Measurements from ENCODE around the gene ITGB1BP1. TPM values are rescaled to one million over a fixed set of nuclear protein-coding genes. Genes with fewer than 3 reads are reported as not detected.

ITGB1BP1 gene
- total RNA-seq, 2 donors from 2014 or later = 26.9 to 36.8 TPM

DNA sequence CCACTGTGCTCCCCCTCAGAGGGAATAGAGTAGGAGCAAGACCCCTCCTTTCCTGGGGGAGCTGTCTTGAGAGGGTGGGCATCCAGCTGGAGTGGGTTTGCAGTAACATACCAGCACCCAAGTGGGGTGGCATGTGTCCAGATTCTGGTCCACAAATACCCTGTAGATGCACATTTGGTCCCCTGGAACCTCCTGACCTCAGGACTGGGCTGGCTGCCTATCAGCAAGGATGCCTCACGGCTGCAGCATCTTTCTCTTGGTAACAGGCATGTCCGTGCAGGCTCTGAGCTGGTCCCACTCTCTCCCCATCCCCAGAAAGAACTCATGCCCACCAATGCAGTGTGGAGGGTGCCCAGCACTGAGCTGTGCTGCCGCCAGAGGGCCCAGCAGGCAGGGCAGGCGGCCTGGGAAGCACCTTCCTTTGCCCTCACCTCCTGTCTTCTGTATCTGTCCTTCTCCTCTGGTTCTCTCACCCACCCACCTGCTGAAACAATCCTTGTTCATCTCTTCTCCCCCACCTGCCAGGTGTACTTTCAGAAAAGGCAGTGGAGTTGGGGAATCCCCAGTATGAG is 47.4 kb downstream of the ITGB1BP1 start:
- DNase-seq (ENCODE audit: low spot score) = no peak
- intact Hi-C loops (cut with DNase I) = no loop called here
- TF ChIP-seq POLR2AphosphoS5 (IDR thresholded peaks at IDR 0.05) (no peak), POLR2A (IDR thresholded peaks at IDR 0.05) (no peak)
- TF ChIP-seq, protein P1, sequence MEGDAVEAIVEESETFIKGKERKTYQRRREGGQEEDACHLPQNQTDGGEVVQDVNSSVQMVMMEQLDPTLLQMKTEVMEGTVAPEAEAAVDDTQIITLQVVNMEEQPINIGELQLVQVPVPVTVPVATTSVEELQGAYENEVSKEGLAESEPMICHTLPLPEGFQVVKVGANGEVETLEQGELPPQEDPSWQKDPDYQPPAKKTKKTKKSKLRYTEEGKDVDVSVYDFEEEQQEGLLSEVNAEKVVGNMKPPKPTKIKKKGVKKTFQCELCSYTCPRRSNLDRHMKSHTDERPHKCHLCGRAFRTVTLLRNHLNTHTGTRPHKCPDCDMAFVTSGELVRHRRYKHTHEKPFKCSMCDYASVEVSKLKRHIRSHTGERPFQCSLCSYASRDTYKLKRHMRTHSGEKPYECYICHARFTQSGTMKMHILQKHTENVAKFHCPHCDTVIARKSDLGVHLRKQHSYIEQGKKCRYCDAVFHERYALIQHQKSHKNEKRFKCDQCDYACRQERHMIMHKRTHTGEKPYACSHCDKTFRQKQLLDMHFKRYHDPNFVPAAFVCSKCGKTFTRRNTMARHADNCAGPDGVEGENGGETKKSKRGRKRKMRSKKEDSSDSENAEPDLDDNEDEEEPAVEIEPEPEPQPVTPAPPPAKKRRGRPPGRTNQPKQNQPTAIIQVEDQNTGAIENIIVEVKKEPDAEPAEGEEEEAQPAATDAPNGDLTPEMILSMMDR (IDR thresholded peaks at IDR 0.05) = no peak
- Histone ChIP-seq H3K9me3 (no peaks in the 10 kb centered on the region), H3K4me1 (replicated peaks) (no peaks in the 10 kb centered on the region), H3K27ac (no peak overlapping the region), H3K4me3 (no peak overlapping the region), H3K36me3 (no peaks in the 10 kb centered on the region), H3K27me3 (replicated peaks; ENCODE audit: insufficient read depth) (no peaks in the 10 kb centered on the region)
- 84% methylated on average over 4 of the region's 4 CpGs for WGBS

DNA sequence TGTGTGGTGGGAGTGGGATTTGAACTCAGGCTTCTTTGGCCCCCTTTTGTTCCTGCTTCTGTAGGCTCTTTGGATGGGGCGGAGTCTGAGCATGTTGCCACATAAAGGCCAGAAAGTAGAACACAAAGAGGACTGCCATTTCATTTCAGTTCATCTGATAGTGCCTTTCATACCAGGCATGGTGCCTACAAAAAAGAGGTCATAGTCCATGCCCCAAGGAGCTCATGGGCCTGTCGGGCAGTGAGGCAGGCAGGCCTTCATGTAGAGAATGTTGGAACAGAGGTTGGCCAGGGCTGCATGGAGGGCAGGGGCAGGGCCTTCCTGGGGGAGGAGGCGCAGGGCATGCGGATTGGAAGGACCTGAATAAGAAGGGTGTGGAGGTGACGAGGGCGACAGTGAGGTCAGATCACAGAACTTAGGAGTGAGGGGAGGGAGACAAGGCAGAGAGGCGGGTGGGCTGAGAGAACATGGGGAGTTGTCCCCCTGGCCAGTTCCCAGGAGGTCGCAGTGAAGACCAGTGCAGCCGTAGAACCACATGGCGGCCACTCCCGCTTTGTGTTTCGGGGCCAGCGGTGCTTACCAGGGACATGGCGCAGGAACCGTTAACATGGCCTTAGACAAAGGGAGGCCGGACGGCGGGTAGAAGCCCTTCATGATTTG is 49.1 kb downstream of the ITGB1BP1 start:
- no peak for TF ChIP-seq POLR2AphosphoS5 (IDR thresholded peaks at IDR 0.05)
- no peak for TF ChIP-seq POLR2A (IDR thresholded peaks at IDR 0.05)
- TF ChIP-seq, protein P1 (IDR thresholded peaks at IDR 0.05) = no peak
- no peaks in the 10 kb centered on the region for H3K36me3 ChIP-seq
- intact Hi-C loops (cut with DNase I) = no loop called here
- H3K4me3 ChIP-seq = no peak overlapping the region
- H3K9me3 ChIP-seq = no peaks in the 10 kb centered on the region
- 96% methylated on average over 18 of the region's 18 CpGs for WGBS
- H3K27me3 ChIP-seq (replicated peaks; ENCODE audit: insufficient read depth) = no peaks in the 10 kb centered on the region
- no peak overlapping the region for H3K27ac ChIP-seq
- H3K4me1 ChIP-seq (replicated peaks) = no peaks in the 10 kb centered on the region
- no peak for DNase-seq (ENCODE audit: low spot score)

DNA sequence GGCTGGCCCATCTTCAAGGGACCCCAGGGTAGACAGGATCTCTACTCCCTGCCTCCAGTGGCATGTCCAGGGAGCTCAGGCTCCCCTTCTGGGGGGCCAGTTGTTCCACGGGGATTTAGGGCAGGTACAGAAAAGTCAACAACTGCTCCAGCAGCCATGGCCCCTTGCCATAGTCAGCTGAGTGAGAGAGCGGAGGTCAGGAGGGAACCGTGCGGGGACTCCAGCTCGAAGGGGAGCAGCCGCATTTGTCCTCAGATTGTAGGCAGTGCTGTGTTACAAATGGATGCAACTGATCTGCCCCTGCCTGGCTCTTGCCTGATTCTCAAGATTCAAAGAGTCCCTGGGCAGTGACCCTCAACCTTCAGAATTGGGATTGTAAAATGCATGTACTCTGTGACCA is 49.9 kb downstream of the ITGB1BP1 start:
- no peak overlapping the region for H3K4me3 ChIP-seq

DNA sequence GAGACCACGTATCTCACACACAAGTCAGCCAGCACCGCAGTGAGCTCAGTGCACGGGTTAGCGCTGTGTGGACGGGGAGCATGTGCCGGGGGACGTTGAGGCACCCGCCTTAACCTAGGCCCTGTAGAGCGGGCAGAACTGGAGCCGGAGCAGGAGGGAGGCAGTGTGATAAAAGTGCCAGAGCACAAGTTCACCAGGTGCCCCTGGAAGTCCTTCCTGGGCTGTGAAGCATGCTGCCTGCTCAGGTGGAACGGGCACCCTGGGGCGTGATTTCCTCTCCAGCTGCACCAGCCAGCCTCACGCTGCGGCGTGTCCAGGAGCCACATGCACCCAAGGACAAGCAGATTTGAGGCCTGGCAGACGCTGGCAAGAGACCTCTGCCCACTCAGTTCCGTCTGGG is 50.3 kb downstream of the ITGB1BP1 start:
- no peaks in the 10 kb centered on the region for H3K27me3 ChIP-seq (replicated peaks; ENCODE audit: insufficient read depth)
- no peak overlapping the region for H3K4me3 ChIP-seq
- 97% methylated on average over 17 of the region's 17 CpGs for WGBS
- no peaks in the 10 kb centered on the region for H3K36me3 ChIP-seq
- no peaks in the 10 kb centered on the region for H3K4me1 ChIP-seq (replicated peaks)
- intact Hi-C loops (cut with DNase I) = no loop called here
- no peak overlapping the region for H3K27ac ChIP-seq
- H3K9me3 ChIP-seq = no peaks in the 10 kb centered on the region
- no peak for TF ChIP-seq POLR2AphosphoS5 (IDR thresholded peaks at IDR 0.05)
- no peak for DNase-seq (ENCODE audit: low spot score)

More for the DNA sequence above, 49.9 kb downstream of the ITGB1BP1 start:
- H3K4me1 ChIP-seq (replicated peaks) = no peaks in the 10 kb centered on the region
- H3K9me3 ChIP-seq = no peaks in the 10 kb centered on the region
- H3K27ac ChIP-seq = no peak overlapping the region
- intact Hi-C loops (cut with DNase I) = no loop called here
- WGBS = 88% methylated on average over 6 of the region's 6 CpGs
- DNase-seq (ENCODE audit: low spot score) = no peak
- H3K36me3 ChIP-seq = no peaks in the 10 kb centered on the region
- H3K27me3 ChIP-seq (replicated peaks; ENCODE audit: insufficient read depth) = no peaks in the 10 kb centered on the region
- TF ChIP-seq POLR2A (IDR thresholded peaks at IDR 0.05) (no peak), POLR2AphosphoS5 (IDR thresholded peaks at IDR 0.05) (no peak)
- TF ChIP-seq, protein P1 (IDR thresholded peaks at IDR 0.05) = no peak

DNA sequence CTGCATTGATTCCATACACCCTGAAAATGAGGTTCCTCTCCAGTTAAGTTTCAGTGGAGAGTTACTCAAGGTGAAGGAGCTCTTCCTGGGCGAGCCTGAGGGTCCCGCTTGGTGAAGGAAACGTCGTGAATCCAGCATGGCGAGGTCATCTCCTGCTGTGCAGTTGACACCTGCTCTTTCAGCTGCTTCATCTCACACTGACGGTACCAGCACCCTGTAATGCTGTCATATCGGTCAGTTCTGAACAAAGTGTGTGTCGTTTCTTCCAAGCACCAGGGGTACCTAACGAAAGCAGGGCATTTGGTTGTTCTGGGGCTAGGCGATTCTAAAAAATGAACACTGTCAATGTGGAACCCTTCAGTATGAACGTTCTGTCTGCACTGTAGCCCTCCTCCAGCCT is 52.6 kb downstream of the ITGB1BP1 start:
- H3K27me3 ChIP-seq (replicated peaks; ENCODE audit: insufficient read depth) = no peaks in the 10 kb centered on the region
- no peaks in the 10 kb centered on the region for H3K9me3 ChIP-seq
- TF ChIP-seq POLR2AphosphoS5 (IDR thresholded peaks at IDR 0.05) = no peak
- TF ChIP-seq, protein P1 (IDR thresholded peaks at IDR 0.05) = no peak
- TF ChIP-seq POLR2A (IDR thresholded peaks at IDR 0.05) = no peak
- no peak for DNase-seq (ENCODE audit: low spot score)
- 91% methylated on average over 11 of the region's 11 CpGs for WGBS
- H3K4me1 ChIP-seq (replicated peaks) = no peaks in the 10 kb centered on the region
- H3K4me3 ChIP-seq = no peak overlapping the region
- no peaks in the 10 kb centered on the region for H3K36me3 ChIP-seq
- no peak overlapping the region for H3K27ac ChIP-seq
- intact Hi-C loops (cut with DNase I) = no loop called here

All from prostate gland (tissue), 2 donors.